Peyer's patch (tissue), 4 donors: ENCODE results near the gene ZMIZ1. TPM values are rescaled to one million over a fixed set of nuclear protein-coding genes. Genes with fewer than 3 reads are reported as not detected.
A peak's percentile ranks its signal among the peaks of the same experiment; 100 is the strongest.

Experiments used
- DNase-seq, 3 donors: peaks; one replicate each; pipeline ENCODE4 v3.0.0-alpha.2; 2017 to 2019
- H3K27ac ChIP-seq, 4 donors: fragments of 200-600 bp; sonication (generic); one replicate each; pipeline ENCODE4 v1.5.1; 2016 to 2019
- H3K27me3 ChIP-seq, 2 donors: fragments of 200-600 bp; sonication (generic); one replicate each; pipeline ENCODE4 v1.5.1; 2019
- H3K36me3 ChIP-seq, 3 donors: fragments of 200-600 bp; sonication (generic); one replicate each; pipeline ENCODE4 v1.5.1; 2016 to 2019
- H3K4me1 ChIP-seq, 4 donors: fragments of 200-600 bp; sonication (generic); one replicate each; pipeline ENCODE4 v1.5.1; 2016 to 2019
- H3K4me3 ChIP-seq, 4 donors: fragments of 200-600 bp; sonication (generic); 1 replicate in 3 of 4; 2 replicates in 1 of 4; pipeline ENCODE4 v1.5.1; 2016 to 2019; ENCODE audit warnings: mild to moderate bottlenecking in 1 of 4
- H3K9me3 ChIP-seq, 4 donors: fragments of 200-600 bp; sonication (generic); one replicate each; pipeline ENCODE4 v1.5.1; 2016 to 2019; ENCODE audit warnings: mild to moderate bottlenecking in 1 of 4
- CTCF ChIP-seq, 6 experiments: fragments of 450-650 bp in 4 of 6; fragments of 200-600 bp in 2 of 6; sonication (generic) in 1 of 6; IDR thresholded peaks; one replicate each; pipeline ENCODE4 v1.5.1; 2017 to 2019; ENCODE audit warnings: antibody characterized with exemption in 6 of 6, mild to moderate bottlenecking in 3 of 6, moderate library complexity in 1 of 6
- POLR2A ChIP-seq, 2 donors: fragments of 450-650 bp; IDR thresholded peaks; one replicate each; pipeline ENCODE4 v1.5.1; 2017; ENCODE audit warnings: antibody characterized with exemption in 2 of 2, mild to moderate bottlenecking in 2 of 2, moderate library complexity in 2 of 2
- total RNA-seq, 4 donors: library from RNA; depleted of rRNA; stranded (reverse); fragments of >200 nt; gene quantifications; one replicate each; pipeline ENCODE4 v1.1.0, GENCODE V29; 2016

The ZMIZ1 gene
- total RNA-seq, 4 donors from 2014 or later = 40.4 to 86.7 (median 73.2) TPM

GRCh38 chr10:79202188-79203013 lies 133.6 kb downstream of the ZMIZ1 start:
- Histone ChIP-seq H3K27ac (no peak overlapping the region), H3K36me3 (peaks cover 0 to 63% (median 0%) of the 10 kb centered on the region in 3 donors)
- peak in 2 of 3 donors; percentile 27 to 65 for DNase-seq

GRCh38 chr10:79203014-79203644 lies 134.4 kb downstream of the ZMIZ1 start:
- peaks cover 0 to 71% (median 0%) of the 10 kb centered on the region in 3 donors for H3K36me3 ChIP-seq
- no peak overlapping the region for H3K27ac ChIP-seq

More at GRCh38 chr10:79202188-79203013, 133.6 kb downstream of the ZMIZ1 start:
- peak in 3 of 6 experiments; percentile 32 to 43 (median 36) for TF ChIP-seq CTCF (IDR thresholded peaks at IDR 0.05)
- TF ChIP-seq POLR2A (IDR thresholded peaks at IDR 0.05) = no peak
- Histone ChIP-seq H3K9me3 (no peaks in the 10 kb centered on the region), H3K27me3 (no peaks in the 10 kb centered on the region), H3K4me1 (no peaks in the 10 kb centered on the region), H3K4me3 (no peak overlapping the region)

GRCh38 chr10:79203833-79204232 lies 135.1 kb downstream of the ZMIZ1 start:
- Histone ChIP-seq H3K27ac (no peak overlapping the region), H3K4me1 (no peaks in the 10 kb centered on the region), H3K9me3 (no peaks in the 10 kb centered on the region), H3K27me3 (no peaks in the 10 kb centered on the region), H3K4me3 (no peak overlapping the region), H3K36me3 (peaks cover 0 to 78% (median 0%) of the 10 kb centered on the region in 3 donors)
- TF ChIP-seq POLR2A (IDR thresholded peaks at IDR 0.05) = no peak
- no peak for TF ChIP-seq CTCF (IDR thresholded peaks at IDR 0.05)
- no peak for DNase-seq

More at GRCh38 chr10:79203014-79203644, 134.4 kb downstream of the ZMIZ1 start:
- no peaks in the 10 kb centered on the region for H3K9me3 ChIP-seq
- no peak overlapping the region for H3K4me3 ChIP-seq
- H3K4me1 ChIP-seq = no peaks in the 10 kb centered on the region
- TF ChIP-seq CTCF (IDR thresholded peaks at IDR 0.05) = no peak
- TF ChIP-seq POLR2A (IDR thresholded peaks at IDR 0.05) = no peak
- no peaks in the 10 kb centered on the region for H3K27me3 ChIP-seq
- no peak for DNase-seq

- no peak for TF ChIP-seq CTCF (IDR thresholded peaks at IDR 0.05)
- no peak for TF ChIP-seq POLR2A (IDR thresholded peaks at IDR 0.05)
- H3K27ac ChIP-seq = no peak overlapping the region
- H3K4me3 ChIP-seq = no peak overlapping the region
- no peaks in the 10 kb centered on the region for H3K4me1 ChIP-seq
- H3K9me3 ChIP-seq = no peaks in the 10 kb centered on the region
- H3K36me3 ChIP-seq = peaks cover 0 to 92% (median 0%) of the 10 kb centered on the region in 3 donors
- H3K27me3 ChIP-seq = no peaks in the 10 kb centered on the region
- no peak for DNase-seq
Measured at GRCh38 chr10:79206300-79207095, 137.7 kb downstream of the ZMIZ1 start.

GRCh38 chr10:79207096-79207357 lies 138.3 kb downstream of the ZMIZ1 start:
- H3K27me3 ChIP-seq = no peaks in the 10 kb centered on the region
- no peaks in the 10 kb centered on the region for H3K4me1 ChIP-seq
- H3K9me3 ChIP-seq = no peaks in the 10 kb centered on the region
- TF ChIP-seq CTCF (IDR thresholded peaks at IDR 0.05) (no peak), POLR2A (IDR thresholded peaks at IDR 0.05) (no peak)
- no peak overlapping the region for H3K4me3 ChIP-seq
- H3K27ac ChIP-seq = no peak overlapping the region
- H3K36me3 ChIP-seq = peaks cover 0 to 91% (median 0%) of the 10 kb centered on the region in 3 donors
- DNase-seq = no peak
